ENCODE data around the gene TEF.

Gene TEF

DNA sequence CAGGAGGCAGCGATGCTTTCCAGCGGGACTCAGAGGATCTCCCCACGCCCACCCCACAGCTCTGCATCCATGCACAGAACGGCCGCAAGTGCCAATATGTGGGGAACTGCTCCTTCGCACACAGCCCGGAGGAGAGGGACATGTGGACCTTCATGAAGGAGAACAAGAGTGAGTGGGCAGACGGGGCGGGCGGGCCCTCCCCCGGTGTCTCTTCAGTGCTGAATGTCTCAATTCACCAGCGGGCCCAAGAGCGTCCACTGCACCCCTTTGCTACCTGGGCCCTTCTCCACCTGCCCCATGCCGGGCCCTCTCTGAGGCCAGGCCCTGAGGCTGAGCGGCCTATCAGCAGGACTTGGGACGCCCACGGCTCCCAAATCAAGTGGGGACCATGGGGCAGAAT lies 25.8 kb upstream of the TEF start:
- DNase-seq = no peak

DNA sequence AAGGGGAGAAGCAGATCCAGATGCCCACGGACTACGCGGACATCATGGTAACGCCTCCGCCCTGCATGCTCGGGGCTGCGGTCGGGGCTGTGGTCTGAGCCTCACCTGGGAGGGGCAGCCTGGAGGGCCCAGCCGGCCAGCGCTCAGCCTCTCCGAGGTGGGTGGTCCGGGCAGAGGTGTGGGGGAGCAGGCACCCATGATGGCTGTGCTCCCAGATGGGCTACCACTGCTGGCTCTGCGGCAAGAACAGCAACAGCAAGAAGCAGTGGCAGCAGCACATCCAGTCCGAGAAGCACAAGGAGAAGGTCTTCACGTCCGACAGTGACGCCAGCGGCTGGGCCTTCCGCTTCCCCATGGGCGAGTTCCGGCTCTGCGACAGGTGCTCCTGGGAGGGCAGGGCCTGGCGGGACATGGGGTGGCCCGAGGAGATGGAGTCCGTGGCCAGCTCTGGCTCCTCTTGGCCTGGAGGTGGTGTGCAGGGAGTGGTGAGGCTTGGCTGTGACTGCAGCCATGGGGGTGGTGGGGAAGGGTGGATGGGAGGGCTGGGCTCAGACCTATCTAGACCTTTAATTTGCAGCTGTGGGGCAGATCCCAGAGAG lies 25.2 kb upstream of the TEF start:
- DNase-seq = no peak

DNA sequence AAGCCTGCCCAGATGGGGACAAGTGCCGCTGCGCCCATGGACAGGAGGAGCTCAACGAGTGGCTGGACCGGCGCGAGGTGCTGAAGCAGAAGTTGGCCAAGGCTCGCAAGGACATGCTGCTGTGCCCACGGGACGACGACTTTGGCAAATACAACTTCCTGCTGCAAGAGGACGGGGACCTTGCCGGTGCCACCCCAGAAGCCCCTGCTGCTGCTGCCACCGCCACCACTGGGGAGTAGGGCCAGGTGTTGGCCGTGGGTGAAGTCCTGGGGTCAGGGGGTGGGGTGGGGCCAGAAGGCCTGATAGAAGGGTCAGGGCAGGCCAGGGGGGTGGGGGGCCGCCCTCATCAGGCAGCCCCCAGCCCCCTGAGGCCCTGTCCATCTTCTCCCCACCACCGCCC lies 24.6 kb upstream of the TEF start:
- DNase-seq = no peak

DNA sequence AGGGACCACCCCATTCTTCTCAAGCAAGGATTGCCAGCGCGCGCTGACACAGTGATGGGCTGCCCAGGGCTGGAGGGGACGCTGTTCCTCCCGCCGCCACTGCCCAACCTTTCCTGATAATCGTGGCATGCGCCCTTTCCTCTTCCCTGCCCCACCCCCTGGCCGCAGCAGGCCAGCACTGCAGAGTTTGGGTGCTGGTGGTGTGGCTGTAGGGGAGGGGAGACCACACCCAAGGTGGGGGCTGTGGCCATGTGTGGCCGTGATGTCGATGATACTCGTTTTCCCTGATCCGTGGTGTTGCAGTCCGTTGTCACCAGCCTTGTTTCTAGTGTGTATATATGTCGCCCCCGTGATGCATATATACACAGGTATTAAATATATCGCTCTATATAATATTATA lies 22.8 kb upstream of the TEF start:
- no peak for DNase-seq

DNA sequence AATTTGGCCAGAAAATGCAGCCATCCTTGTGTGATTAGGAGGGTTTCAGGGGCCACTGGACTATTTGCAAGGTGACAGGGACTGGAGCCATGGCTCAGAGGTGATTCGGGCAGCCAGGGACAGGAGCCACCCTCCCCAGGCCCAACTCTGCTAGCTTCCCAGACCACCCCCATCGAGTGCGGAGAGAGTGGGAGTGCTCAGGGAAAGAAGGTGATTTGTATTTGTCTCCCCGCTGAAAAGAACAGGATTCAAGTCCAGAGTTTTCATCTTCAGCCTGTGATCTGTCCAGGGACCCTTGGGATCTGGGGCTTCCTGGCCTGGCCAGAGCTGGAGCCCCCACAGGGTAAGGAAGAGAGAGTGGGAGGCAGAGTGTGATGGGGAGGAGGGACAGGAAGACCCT lies 22.4 kb upstream of the TEF start:
- no peak for DNase-seq

DNA sequence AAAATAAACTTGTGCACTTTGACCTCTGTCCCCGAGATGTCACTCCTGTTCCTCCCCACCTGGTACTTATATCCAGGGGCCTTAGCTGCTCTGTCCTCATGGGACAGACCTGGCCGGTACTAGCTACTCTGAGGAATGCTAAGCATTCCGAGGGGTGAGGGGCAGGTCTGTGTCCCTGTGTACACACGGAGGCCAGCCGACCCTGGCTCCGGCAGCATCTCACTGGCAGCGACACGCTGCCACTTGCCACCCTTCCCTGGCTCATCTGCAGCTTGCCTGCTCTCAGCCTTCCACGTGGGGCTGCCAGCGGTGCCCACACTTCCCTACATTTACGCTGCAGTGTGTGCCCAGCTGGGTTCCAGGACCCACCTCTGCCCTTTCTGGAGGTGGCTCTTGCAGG lies 21.6 kb upstream of the TEF start:
- DNase-seq = no peak

DNA sequence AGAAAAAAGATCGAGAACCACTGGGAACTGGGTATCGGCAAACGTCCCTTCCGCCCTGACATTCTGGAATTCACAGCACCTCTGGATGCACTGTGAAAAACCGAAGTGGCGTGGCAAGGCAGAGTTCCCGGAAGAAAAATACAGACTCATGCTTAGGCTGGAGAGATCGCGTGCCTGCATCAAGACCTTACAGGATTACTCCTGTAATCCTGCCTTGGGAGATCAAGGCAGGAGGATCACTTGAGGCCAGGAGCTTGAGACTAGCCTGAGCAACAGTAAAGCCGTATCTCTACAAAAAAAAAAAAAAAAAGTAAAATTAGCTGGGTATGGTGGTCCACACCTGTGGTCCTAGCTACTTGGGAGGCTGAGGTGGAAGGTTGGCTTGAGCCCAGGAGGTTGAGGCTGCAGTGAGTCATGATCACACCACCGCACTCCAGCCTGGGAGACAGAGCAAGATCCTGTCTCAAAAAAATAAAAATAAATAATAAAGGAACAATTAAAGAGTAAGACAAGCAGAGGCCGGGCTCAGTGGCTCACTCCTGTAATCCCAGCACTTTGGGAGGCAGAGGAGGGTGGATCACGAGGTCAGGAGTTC lies 19.9 kb upstream of the TEF start:
- no peak for DNase-seq

DNA sequence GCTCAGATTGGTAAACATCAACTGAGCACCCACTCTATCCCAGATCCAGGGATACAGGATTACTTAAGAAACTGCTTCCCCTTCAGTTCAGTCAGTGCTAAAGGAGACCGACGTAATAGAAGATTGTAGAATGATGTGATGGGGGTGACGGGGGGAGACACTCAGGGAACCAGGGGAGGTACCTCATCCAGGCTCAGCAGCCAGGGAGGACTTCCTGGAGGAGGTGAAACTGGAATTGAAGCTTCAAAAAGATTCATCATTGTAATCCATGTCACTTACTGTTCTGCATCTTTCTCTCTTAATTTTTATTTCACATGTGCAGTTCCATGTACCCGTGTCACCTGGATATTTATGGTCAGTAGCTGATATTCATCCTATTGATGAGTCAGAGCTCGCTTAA lies 19.1 kb upstream of the TEF start:
- DNase-seq = no peak

DNA sequence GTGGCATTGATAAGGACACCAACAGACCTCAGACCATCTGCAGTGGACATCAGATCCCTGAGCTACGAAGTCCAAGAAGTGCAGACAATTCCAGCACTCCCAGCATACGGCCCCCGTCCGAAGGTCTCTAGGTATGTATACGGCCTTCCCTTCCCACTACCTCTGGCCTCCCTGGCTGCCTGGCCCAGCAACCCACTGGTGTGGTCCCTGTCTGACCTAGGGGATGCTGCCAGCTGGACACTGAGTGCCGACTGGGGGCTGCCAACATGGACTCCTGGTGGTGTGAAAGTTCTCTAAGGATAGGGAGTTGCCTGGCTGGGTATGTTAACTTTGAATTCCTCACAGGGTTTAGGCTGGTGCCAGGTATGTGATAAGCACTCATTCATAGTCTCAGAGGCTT lies 17.5 kb upstream of the TEF start:
- DNase-seq = no peak

DNA sequence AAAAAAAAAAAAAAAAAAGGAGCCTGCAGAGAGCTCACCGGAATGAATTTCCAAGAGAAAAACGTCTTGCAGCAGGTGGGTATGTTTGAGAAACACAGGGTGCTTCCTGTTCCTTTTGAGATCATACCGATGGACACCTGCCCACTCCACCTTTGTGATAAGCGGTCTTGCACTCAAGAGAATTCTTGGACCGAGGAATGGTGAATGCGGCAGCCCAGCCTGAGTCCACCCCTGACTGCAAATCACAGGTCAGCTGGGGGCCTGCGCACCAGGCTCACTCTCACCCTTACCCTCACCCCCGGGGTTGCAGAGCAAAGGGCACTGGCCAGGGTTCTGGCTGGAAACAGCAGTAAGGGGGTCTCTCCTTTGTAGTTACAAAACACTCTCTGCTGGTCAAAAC lies 16.8 kb upstream of the TEF start:
- no peak for DNase-seq

DNA sequence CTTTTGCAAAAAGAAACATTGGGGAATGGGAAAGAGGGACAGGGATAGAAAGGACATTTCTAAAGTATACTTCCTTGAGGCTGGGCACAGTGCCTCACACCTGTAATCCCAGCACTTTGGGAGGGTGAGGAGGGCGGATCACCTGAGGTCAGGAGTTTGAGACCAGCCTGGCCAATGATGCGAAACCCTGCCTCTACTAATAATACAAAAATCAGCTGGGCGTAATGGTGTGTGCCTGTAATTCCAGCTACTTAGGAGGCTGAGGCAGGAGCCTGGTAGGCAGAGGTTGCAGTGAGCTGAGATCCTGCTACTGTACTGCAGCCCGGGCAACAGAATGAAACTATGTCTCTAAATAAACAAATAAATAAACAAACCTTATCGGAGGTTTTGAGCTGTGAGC lies 16.3 kb upstream of the TEF start:
- no peak for DNase-seq

DNA sequence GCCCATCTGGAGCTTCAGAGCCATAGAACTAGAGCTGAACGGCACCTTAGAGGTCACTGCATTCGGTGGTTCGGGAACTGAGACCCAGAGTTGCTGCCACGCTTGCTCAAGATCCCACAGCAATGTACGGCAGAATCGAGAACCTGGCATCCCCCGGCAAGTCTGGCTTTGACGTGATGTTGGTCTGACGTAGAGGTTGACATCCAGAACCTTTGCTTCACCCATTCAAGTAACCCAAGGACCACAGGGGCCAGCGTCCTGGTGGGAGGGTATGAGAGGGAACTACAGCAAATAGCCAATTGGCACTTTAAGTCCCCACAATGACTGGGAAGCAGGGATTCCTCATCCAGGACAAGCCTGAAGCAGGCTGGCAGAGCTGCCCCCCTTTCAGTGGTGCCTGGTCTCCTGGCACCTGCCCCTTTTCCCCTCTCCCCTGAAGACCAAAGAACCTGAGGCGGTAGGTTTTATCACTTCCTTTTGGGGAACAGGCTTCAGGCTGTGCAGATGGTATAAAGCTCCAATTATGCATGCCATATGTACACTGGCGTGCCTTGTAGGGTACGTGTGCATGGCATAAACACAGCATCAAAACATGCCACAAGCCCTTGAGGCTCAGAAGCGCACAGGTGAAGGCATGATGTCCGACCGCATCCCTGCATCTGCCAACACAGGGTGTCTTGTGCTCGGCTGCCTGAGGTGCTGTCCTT lies 15.3 kb upstream of the TEF start:
- no peak for DNase-seq

DNA sequence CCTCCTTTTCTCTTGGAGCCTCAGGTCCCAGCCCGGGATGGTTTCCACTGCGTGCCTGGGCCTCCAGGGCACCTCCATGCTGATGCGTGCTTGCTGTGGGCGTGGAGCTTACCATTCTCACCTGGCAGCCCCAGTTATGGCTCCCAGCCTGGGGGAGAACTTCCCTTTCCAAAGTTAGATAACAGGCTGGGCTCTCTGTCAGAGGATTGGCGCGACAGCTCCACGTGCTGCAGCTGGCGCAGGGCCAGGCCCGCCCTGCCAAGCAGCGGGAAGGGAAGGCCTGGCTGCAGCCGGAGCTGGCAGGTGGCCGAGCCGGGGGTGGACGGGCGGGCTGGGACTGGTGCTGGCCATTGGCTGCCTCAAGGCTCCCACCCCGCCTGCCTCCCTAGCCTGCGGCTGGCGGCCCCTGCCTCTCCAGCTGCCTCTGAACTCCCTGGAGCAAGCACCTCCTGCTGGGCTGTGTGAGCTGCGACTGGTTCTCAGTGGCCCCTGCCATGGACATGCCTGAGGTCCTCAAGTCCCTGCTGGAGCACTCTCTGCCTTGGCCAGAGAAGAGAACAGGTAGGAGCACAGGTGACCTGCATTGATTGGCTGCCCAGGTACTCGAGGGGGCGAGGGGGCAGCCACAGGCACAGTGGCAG lies 14.6 kb upstream of the TEF start:
- DNase-seq = peak in 1 of 2 donors; percentile 8

DNA sequence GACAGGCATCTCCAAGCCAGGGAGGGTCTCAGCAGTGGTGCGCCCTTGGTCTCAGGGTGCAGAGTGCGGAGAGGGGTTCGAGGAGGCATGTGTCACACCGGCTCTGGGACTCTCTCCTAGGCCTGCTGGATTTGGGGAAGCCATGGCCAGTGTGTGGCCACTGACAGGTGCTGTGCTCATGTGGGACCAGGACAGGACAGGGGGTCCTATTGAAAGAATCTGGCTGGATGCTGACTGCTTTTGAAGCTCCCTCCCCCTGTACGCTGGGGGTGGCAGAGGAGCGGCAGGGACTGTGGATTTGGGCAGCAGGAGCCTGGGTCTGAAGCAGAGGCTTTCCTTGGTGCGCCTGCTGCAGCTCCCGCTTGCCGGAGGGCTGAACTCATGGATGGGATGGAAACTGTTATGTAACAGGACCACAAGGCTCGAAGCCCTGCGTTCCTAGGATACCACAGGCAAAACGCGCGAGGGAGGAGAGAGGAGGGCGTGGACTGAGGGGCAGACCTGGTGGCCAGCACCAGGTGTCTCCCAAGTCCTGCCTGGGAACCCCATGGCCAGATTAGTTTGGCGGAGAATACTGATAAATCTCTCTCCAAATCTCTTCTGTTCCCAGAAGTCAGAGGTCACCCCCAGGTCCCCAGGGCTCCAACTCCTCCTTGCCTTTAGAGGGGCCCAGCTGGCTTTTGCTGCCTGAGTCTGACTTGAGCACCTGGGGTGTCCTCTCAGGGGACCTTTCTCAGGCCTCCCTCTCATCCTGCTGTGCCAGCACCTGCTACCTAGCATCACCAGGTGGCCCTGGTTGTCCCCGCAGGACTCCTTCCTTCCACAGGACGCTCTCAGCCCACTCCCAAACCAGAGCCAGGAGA lies 13.8 kb upstream of the TEF start:
- DNase-seq = no peak

DNA sequence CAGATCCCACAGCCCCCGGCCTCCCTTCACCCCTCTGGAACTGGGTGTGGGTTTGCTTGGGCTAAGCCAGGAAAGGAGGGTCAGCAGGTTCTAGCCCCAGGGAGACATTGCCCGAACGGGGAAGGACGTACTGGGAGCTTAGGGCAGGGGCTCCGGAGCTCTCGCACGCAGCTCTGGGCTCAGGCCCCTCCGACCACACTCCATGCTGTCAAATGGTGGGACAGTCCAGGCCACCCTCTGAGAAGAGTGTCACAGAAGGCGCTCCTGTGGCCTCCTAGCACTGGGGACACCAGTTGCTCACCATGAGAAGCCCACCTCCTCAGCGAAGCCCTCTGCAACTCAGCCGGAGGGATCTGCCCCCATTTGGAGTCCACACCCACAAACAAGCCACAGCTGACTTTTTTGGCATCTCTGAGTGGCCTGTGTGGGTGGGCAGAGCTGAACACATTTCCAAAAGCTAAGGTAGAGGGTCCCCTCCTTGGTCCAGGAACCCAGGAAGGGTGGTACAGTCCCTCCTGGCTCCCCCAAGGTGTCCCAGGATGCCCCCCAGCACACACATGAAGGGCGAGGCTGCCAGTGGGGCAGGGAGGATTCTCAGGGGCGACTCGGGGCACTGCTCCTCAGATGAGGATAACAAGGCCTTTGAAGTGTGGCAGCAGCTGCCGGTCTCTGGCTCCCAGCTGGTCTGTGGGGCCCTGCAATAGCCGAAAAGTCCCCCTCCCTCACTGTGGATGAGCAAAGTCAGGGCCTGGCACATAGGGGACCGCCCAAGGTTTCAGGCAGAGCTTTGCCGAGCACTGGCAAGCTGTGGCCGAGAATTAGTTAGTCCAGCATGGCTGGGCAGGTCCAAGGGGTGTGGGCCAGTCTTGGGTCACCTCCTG lies 13.0 kb upstream of the TEF start:
- no peak for DNase-seq

DNA sequence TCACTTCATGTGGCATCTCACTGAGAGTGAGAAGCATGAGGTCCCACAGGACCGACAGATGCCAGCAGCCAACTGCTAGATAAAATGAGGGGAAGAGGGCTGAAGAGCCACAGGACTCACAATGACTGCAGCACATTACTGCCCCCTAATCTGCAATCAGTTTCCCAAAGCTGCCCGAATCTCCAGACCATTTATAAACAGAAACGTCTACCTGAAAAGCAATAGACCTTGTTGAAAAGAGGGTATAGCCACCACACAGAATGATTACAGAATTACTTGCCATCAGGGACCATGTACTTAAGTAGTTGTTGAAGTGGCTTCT lies 12.4 kb upstream of the TEF start:
- no peak for DNase-seq

DNA sequence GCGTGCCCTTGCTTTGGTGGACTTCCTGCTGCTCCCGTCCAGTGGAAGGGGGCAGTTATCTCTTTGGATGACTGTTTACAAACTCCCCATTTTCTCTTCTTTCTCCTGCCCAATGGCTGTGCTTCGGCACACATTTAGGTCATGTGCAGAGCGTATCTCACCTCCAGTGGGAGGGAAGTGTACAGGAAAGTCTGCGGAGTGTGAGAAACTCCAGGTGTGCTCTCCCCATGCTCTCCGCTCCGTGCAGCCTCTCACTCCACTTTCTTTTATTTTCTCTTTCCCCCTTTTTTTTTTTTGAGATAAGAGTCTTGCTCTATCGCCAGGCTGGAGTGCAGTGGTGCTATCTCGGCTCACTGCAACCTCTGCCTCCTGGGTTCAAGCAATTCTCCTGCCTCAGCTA lies 11.9 kb upstream of the TEF start:
- DNase-seq = no peak

DNA sequence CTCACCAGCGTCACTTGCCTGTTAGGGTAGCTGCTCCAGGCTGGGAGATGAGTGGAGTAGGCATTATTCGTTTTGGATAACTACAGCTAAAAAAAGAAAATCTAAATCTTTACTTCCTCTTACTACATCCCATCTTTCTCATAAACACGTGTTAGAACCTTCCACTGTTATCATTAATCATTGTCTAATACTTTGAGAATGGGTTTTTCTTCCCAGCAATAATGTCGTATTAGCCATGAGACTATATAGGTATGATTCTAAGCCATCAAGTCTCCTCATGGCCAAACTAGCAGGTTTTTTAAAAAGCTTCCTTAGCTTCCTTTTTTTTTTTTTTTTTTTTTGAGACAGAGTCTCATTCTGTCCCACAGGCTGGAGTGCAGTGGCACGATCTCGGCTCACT lies 3.9 kb upstream of the TEF start:
- no peak for DNase-seq

DNA sequence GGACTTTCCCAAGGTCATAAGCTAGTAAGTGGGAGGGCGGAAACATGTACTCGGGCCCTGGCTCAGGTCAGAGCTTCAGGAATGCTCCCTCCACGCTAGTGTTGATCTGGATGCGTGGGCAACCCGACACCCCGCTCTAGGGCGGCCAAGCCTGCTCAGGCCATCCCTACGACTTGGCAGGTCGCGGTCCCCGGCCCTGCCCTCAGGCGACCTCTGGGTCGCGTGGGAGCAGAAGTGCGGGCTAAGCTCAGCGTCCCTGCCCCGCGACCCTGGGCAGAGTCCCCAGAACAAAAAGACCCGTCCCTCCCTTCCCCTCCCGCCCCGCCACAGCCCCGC lies 781 bp upstream of the TEF start:
- DNase-seq = no peak

DNA sequence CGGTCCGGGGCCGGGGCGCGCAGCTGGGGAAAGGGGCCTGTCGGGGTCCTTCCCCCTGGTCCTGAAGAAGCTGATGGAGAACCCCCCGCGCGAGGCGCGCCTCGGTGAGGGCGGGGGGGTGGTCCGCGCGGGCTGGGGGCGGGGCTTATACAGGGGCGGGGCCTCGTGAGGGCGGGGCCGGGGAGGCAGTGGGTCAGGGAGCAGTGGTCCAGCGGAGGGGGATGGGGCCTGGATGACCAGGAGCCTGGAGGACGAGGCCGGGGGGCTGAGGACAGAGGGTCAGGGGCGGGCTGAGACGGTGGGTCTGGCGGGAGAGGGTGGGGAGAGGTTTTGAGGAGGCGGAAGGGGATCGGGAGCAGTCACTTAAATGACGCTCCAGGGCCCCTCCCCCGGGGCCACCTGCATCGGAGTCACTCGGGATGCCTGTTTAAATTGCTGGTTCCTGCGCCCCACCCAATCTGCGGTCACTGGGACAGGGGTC lies 396 bp downstream of the TEF start:
- peak; percentile 45 to 49 for DNase-seq

DNA sequence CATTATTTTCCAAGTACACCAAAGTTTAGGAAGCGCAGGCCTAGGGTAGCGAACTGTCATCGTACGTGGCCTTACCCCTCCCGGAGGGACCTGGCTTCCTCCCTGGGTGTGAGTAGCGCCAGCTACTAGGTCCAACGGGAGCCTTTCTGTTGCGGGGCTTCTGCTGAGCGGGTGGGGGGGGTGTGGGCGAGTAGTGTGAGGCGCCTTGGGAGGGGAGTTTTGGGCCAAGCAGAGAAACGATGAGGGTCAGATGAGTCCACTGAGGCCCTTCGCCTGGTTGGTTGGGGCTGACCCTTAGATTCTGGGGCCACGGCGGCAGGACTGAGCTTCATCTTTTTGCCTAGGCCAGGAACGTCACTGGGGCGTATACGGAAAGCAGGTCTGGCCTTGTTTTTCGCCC lies 868 bp downstream of the TEF start:
- no peak for DNase-seq

DNA sequence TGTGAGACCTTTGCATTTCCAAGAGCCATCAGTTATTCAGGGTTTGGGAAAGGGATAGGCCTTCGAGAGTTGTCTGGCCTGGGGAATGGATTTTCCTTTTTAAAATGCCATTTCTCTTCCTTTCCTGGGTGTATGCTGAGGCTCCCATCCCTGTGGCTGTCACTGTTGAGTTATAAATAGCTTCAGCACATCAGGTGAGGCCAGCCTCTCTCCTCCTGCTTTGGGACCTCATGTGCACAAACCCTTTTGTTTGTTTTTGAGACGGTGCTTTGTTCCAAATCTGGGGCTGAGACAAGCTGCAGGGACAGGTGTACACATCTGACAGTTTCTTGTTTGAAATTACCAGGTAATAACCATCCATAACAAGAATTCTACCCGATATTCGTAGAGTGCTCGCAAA lies 1.3 kb downstream of the TEF start:
- no peak for DNase-seq

DNA sequence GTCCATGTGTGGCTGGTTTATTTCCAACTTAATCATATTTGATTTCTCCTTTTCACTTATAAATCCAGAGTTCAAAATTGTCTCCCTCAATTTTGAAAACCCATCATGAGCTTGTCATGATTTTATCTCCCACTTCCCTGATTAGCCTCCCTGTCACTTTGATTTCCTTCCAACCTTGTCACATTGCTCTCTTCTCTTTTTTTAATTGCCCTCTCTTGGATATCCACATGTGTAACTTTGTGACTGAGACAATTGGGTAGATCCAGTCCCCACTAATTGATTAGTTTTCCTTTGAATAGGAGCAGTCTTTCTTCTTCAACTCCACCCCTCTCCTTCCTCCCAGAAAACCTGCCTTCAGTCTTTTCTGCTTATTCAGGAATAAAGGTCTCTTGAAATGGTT lies 2.4 kb downstream of the TEF start:
- no peak for DNase-seq
